ENCODE measurements around the gene PEPD.

- TF ChIP-seq CTCF (IDR thresholded peaks at IDR 0.05) (no peak), POLR2AphosphoS5 (IDR thresholded peaks at IDR 0.05) (no peak), POLR2A (IDR thresholded peaks at IDR 0.05) (no peak)
Observed at GRCh38 chr19:33399745-33400681, 121.6 kb downstream of the PEPD start.
